Liver (tissue), 9 donors: Measurements from ENCODE around the gene AREG. TPM values are rescaled to one million over a fixed set of nuclear protein-coding genes. Genes with fewer than 3 reads are reported as not detected.

Experiments
- DNase-seq: peaks from one replicate; pipeline ENCODE4 v3.0.0-alpha.2; 2017; ENCODE audit warnings: low spot score
- H3K27ac ChIP-seq, 2 donors: one replicate each; pipeline ENCODE4 v1.7.0; 2013; ENCODE audit warnings: inconsistent platforms in 2 of 2, low read length in 2 of 2, control low read depth in 1 of 2, low read depth in 1 of 2, mild to moderate bottlenecking in 1 of 2
- H3K27me3 ChIP-seq, 4 donors: one replicate each; pipeline versions ENCODE4 v1.6.1 to v1.7.0; 2013; ENCODE audit warnings: low read length in 3 of 4, inconsistent platforms in 1 of 4, mild to moderate bottlenecking in 1 of 4, moderate library complexity in 1 of 4; ENCODE audit not compliant: control insufficient read depth in 4 of 4, insufficient read depth in 4 of 4
- H3K36me3 ChIP-seq, 4 donors: one replicate each; pipeline versions ENCODE4 v1.6.1 to v1.7.0; 2013; ENCODE audit warnings: low read length in 3 of 4, mild to moderate bottlenecking in 3 of 4, low read depth in 1 of 4, moderate library complexity in 1 of 4; ENCODE audit not compliant: control insufficient read depth in 4 of 4, insufficient read depth in 3 of 4
- H3K4me1 ChIP-seq, 4 donors: one replicate each; pipeline versions ENCODE4 v1.6.1 to v1.7.0; 2013; ENCODE audit warnings: low read length in 3 of 4, mild to moderate bottlenecking in 3 of 4, moderate library complexity in 1 of 4; ENCODE audit not compliant: control insufficient read depth in 4 of 4, insufficient read depth in 4 of 4
- H3K4me3 ChIP-seq, 3 donors: one replicate each; pipeline versions ENCODE4 v1.6.1 to v1.7.0; 2013; ENCODE audit warnings: low read length in 3 of 3, control low read depth in 1 of 3, low read depth in 1 of 3, mild to moderate bottlenecking in 1 of 3
- H3K9ac ChIP-seq, 2 donors: one replicate each; pipeline ENCODE4 v1.7.0; 2013; ENCODE audit warnings: low read length in 2 of 2, mild to moderate bottlenecking in 2 of 2, moderate library complexity in 2 of 2, control low read depth in 1 of 2, low read depth in 1 of 2
- H3K9me3 ChIP-seq, 4 donors: one replicate each; pipeline versions ENCODE4 v1.6.1 to v1.7.0; 2013; ENCODE audit warnings: low read length in 3 of 4; ENCODE audit not compliant: control insufficient read depth in 4 of 4
- EGR1 ChIP-seq, 2 donors: IDR thresholded peaks; 2 replicates each; pipeline ENCODE4 v1.6.1; 2016 to 2018; ENCODE audit warnings: antibody characterized with exemption in 2 of 2, low read depth in 2 of 2
- FOXA1 ChIP-seq: IDR thresholded peaks from 2 replicates; pipeline ENCODE4 v1.6.1; 2016; ENCODE audit warnings: antibody characterized with exemption
- FOXA2 ChIP-seq: IDR thresholded peaks from 2 replicates; pipeline ENCODE4 v1.6.1; 2016; ENCODE audit warnings: antibody characterized with exemption
- GABPA ChIP-seq, 2 donors: IDR thresholded peaks in 1 of 2; conservative IDR thresholded peaks in 1 of 2; 2 replicates each; pipeline ENCODE4 v1.6.1; 2016; ENCODE audit warnings: antibody characterized with exemption in 2 of 2, mild to moderate bottlenecking in 1 of 2, moderate library complexity in 1 of 2
- HNF4A ChIP-seq, 2 donors: conservative IDR thresholded peaks; 2 replicates each; pipeline ENCODE4 v1.6.1; 2016; ENCODE audit warnings: antibody characterized with exemption in 2 of 2, mild to moderate bottlenecking in 2 of 2
- HNF4G ChIP-seq: IDR thresholded peaks from 2 replicates; pipeline ENCODE4 v1.6.1; 2016; ENCODE audit warnings: antibody characterized with exemption
- JUND ChIP-seq, 2 donors: IDR thresholded peaks; 2 replicates each; pipeline ENCODE4 v1.6.1; 2016; ENCODE audit warnings: antibody characterized with exemption in 2 of 2
- NR2F2 ChIP-seq: IDR thresholded peaks from 2 replicates; pipeline ENCODE4 v1.6.1; 2016; ENCODE audit warnings: antibody characterized with exemption
- RAD21 ChIP-seq, 2 donors: IDR thresholded peaks; 2 replicates each; pipeline ENCODE4 v1.6.1; 2016; ENCODE audit warnings: antibody characterized with exemption in 2 of 2, mild to moderate bottlenecking in 2 of 2
- RXRA ChIP-seq, 2 donors: IDR thresholded peaks; 2 replicates each; pipeline ENCODE4 v1.6.1; 2017 to 2018; ENCODE audit warnings: antibody characterized with exemption in 2 of 2, mild to moderate bottlenecking in 1 of 2
- SP1 ChIP-seq: IDR thresholded peaks from 2 replicates; pipeline ENCODE4 v1.6.1; 2018; ENCODE audit warnings: antibody characterized with exemption, mild to moderate bottlenecking
- TAF1 ChIP-seq: conservative IDR thresholded peaks from 2 replicates; pipeline ENCODE4 v1.6.1; 2016; ENCODE audit warnings: antibody characterized with exemption, mild to moderate bottlenecking
- YY1 ChIP-seq: IDR thresholded peaks from 2 replicates; pipeline ENCODE4 v1.6.1; 2016; ENCODE audit warnings: antibody characterized with exemption, mild to moderate bottlenecking
- WGBS: extraction: QIAGEN DNeasy Blood & Tissue Kit; methylation state at CpG from one replicate; pipeline ENCODE4 v1.1.7; 2013; 5-methylcytosine and 5-hydroxymethylcytosine counted together
- polyA plus RNA-seq, 2 donors: library from polyadenylated mRNA; stranded (reverse) in 1 of 2; unstranded in 1 of 2; fragments of 200-250 nt in 1 of 2; fragments of >200 nt in 1 of 2; fragmentation: Nextera tagmentation in 1 of 2; extraction: Ambion mirVana in 1 of 2; gene quantifications; one replicate each; pipeline versions ENCODE4 v1.2.1 to v1.2.3, GENCODE V29; 2013 to 2015
- total RNA-seq, 2 donors: library from RNA; depleted of rRNA; stranded (reverse); fragments of >200 nt; gene quantifications; one replicate each; pipeline ENCODE4 v1.2.3, GENCODE V29; 2014
- TF ChIP-seq, protein P1 (sequence below): IDR thresholded peaks from 2 replicates; pipeline ENCODE4 v1.6.1; 2016; ENCODE audit warnings: antibody characterized with exemption, mild to moderate bottlenecking
- TF ChIP-seq, protein P2 (sequence below): IDR thresholded peaks from 2 replicates; pipeline ENCODE4 v1.6.1; 2016; ENCODE audit warnings: antibody characterized with exemption
- TF ChIP-seq, protein P3 (sequence below): IDR thresholded peaks from 2 replicates; pipeline ENCODE4 v1.6.1; 2016; ENCODE audit warnings: antibody characterized with exemption
- TF ChIP-seq, protein P4 (sequence below): IDR thresholded peaks from 2 replicates; pipeline ENCODE4 v1.6.1; 2016; ENCODE audit warnings: antibody characterized with exemption
- TF ChIP-seq, protein P5 (sequence below): fragments of 150-350 bp; IDR thresholded peaks from 2 replicates; pipeline ENCODE4 v1.5.1; 2017; ENCODE audit warnings: improper control_type of control experiment, low read depth, low read length; ENCODE audit not compliant: missing input control
- donor health status: healthy.
- donor health status: healthy.
- donor health status: healthy.
- donor health status: healthy.
- donor health status: healthy.

Gene AREG
- total and polyA plus RNA-seq, 4 donors = 0.06 to 0.71 TPM; not detected in 2

DNA sequence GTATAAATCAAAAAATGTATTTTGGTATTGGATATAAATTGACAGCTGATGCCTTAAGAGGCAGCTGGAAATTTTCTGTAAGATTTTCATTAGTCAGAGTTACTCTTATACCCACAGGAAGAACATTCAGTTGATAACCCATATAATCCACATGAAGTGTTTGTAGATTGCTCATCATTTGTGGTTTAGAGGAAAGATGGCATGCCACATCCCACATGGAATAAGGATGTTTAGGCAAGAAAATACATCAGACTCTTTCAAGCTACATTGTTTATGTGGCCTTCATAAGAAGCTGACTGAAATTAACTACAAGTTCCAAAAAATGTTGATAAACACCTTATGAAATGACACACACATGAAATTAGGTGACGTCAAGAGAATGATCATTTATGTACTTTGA is 56.6 kb downstream of the AREG start:
- no peak for DNase-seq
- 86% methylated on average over 1 of the region's 1 CpG for WGBS
- peaks cover 0 to 7% (median 0%) of the 10 kb centered on the region in 4 donors for H3K27me3 ChIP-seq
- no peak overlapping the region for H3K9ac ChIP-seq
- H3K4me3 ChIP-seq = no peak overlapping the region
- no peaks in the 10 kb centered on the region for H3K4me1 ChIP-seq
- H3K27ac ChIP-seq = no peak overlapping the region
- no peaks in the 10 kb centered on the region for H3K36me3 ChIP-seq
- peaks cover 0 to 6% (median 0%) of the 10 kb centered on the region in 4 donors for H3K9me3 ChIP-seq
- no peak for TF ChIP-seq YY1
- TF ChIP-seq SP1 = no peak
- no peak for TF ChIP-seq GABPA (IDR thresholded peaks at IDR 0.05 in 1 of 2, conservative IDR thresholded peaks at IDR 0.05 in 1 of 2)
- no peak for TF ChIP-seq JUND (IDR thresholded peaks at IDR 0.05)
- TF ChIP-seq RXRA (IDR thresholded peaks at IDR 0.05) = no peak
- TF ChIP-seq FOXA1 = no peak
- TF ChIP-seq, protein P1, sequence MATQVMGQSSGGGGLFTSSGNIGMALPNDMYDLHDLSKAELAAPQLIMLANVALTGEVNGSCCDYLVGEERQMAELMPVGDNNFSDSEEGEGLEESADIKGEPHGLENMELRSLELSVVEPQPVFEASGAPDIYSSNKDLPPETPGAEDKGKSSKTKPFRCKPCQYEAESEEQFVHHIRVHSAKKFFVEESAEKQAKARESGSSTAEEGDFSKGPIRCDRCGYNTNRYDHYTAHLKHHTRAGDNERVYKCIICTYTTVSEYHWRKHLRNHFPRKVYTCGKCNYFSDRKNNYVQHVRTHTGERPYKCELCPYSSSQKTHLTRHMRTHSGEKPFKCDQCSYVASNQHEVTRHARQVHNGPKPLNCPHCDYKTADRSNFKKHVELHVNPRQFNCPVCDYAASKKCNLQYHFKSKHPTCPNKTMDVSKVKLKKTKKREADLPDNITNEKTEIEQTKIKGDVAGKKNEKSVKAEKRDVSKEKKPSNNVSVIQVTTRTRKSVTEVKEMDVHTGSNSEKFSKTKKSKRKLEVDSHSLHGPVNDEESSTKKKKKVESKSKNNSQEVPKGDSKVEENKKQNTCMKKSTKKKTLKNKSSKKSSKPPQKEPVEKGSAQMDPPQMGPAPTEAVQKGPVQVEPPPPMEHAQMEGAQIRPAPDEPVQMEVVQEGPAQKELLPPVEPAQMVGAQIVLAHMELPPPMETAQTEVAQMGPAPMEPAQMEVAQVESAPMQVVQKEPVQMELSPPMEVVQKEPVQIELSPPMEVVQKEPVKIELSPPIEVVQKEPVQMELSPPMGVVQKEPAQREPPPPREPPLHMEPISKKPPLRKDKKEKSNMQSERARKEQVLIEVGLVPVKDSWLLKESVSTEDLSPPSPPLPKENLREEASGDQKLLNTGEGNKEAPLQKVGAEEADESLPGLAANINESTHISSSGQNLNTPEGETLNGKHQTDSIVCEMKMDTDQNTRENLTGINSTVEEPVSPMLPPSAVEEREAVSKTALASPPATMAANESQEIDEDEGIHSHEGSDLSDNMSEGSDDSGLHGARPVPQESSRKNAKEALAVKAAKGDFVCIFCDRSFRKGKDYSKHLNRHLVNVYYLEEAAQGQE = no peak
- TF ChIP-seq RAD21 (IDR thresholded peaks at IDR 0.05) = no peak
- TF ChIP-seq, protein P2, sequence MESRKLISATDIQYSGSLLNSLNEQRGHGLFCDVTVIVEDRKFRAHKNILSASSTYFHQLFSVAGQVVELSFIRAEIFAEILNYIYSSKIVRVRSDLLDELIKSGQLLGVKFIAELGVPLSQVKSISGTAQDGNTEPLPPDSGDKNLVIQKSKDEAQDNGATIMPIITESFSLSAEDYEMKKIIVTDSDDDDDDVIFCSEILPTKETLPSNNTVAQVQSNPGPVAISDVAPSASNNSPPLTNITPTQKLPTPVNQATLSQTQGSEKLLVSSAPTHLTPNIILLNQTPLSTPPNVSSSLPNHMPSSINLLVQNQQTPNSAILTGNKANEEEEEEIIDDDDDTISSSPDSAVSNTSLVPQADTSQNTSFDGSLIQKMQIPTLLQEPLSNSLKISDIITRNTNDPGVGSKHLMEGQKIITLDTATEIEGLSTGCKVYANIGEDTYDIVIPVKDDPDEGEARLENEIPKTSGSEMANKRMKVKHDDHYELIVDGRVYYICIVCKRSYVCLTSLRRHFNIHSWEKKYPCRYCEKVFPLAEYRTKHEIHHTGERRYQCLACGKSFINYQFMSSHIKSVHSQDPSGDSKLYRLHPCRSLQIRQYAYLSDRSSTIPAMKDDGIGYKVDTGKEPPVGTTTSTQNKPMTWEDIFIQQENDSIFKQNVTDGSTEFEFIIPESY = no peak
- TF ChIP-seq, protein P3, sequence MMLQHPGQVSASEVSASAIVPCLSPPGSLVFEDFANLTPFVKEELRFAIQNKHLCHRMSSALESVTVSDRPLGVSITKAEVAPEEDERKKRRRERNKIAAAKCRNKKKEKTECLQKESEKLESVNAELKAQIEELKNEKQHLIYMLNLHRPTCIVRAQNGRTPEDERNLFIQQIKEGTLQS = no peak
- no peak for TF ChIP-seq HNF4A (conservative IDR thresholded peaks at IDR 0.05)
- TF ChIP-seq TAF1 = no peak
- no peak for TF ChIP-seq FOXA2
- TF ChIP-seq EGR1 (IDR thresholded peaks at IDR 0.05; ENCODE audit: low read depth in 2 of 2) = no peak
- no peak for TF ChIP-seq NR2F2
- TF ChIP-seq, protein P4, sequence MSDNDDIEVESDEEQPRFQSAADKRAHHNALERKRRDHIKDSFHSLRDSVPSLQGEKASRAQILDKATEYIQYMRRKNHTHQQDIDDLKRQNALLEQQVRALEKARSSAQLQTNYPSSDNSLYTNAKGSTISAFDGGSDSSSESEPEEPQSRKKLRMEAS = no peak
- no peak for TF ChIP-seq HNF4G
- TF ChIP-seq, protein P5, sequence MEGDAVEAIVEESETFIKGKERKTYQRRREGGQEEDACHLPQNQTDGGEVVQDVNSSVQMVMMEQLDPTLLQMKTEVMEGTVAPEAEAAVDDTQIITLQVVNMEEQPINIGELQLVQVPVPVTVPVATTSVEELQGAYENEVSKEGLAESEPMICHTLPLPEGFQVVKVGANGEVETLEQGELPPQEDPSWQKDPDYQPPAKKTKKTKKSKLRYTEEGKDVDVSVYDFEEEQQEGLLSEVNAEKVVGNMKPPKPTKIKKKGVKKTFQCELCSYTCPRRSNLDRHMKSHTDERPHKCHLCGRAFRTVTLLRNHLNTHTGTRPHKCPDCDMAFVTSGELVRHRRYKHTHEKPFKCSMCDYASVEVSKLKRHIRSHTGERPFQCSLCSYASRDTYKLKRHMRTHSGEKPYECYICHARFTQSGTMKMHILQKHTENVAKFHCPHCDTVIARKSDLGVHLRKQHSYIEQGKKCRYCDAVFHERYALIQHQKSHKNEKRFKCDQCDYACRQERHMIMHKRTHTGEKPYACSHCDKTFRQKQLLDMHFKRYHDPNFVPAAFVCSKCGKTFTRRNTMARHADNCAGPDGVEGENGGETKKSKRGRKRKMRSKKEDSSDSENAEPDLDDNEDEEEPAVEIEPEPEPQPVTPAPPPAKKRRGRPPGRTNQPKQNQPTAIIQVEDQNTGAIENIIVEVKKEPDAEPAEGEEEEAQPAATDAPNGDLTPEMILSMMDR = no peak
